ENCODE measurements around the gene AP2A2. TPM values are rescaled to one million over a fixed set of nuclear protein-coding genes. Genes with fewer than 3 reads are reported as not detected.

Gene AP2A2
- total RNA-seq, 1 experiment from 2014 or later, result 47.1 TPM

DNA sequence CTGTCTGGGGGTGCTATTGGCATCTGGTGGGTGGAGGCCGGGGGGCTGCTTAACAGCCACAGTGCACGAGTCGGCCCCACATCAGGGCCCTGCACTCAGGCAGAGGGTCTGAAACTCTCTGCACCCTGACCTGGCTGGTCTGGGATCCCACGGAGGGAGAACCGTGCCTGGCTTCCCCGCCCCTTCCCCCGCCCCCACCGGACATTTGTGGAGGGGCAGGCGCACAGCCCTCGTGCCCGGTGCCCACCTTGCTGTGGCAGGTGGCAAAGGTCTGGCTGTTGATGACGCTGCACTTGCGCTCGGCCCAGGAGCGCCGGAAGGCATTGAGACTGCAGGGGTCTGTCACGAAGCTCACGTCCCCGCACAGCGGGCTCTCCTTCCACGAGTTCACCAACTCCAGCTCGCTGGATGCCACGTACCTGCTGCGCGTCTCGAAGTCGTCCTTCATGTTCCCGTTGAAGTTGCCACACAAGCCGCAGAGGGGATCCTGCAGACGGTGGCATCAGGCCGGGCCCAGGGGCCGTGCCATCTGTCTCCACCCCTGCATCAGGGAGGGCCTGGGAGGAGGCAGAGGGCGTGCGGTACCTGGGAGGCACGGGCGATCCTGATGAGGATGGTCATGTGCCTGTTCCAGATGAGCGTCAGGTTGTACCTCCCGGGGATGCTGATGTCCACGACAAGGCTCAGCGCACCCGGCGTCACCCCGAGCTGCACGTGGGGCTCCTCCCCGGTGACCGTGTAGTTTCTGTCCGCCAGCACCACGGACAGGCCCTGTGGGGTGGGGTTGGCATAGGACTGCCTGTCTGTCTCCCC is 99.1 kb downstream of the AP2A2 start:
- POLR2A ChIA-PET, result no interaction called here
- H3K4me3 Mint-ChIP-seq, result no peak overlapping the region
- H3K9me3 Mint-ChIP-seq, result no peaks in the 10 kb centered on the region
- TF ChIP-seq RORB (CRISPR knock-in tag; IDR thresholded peaks at IDR 0.05) (no peak), ZBTB21 (CRISPR knock-in tag; IDR thresholded peaks at IDR 0.05; ENCODE audit: borderline replicate concordance) (no peak), ZNF232 (CRISPR knock-in tag; IDR thresholded peaks at IDR 0.05) (no peak), PRRX2 (CRISPR knock-in tag; IDR thresholded peaks at IDR 0.05) (no peak), MYBL2 (CRISPR knock-in tag; IDR thresholded peaks at IDR 0.05) (no peak), ESRRA (CRISPR knock-in tag; IDR thresholded peaks at IDR 0.05; ENCODE audit: borderline replicate concordance) (no peak), ZNF281 (CRISPR knock-in tag; IDR thresholded peaks at IDR 0.05) (no peak), TEAD4 (CRISPR knock-in tag; IDR thresholded peaks at IDR 0.05) (no peak), ETV6 (CRISPR knock-in tag; IDR thresholded peaks at IDR 0.05) (no peak), JAZF1 (CRISPR knock-in tag; IDR thresholded peaks at IDR 0.05) (no peak)
- TF ChIP-seq, protein P1, sequence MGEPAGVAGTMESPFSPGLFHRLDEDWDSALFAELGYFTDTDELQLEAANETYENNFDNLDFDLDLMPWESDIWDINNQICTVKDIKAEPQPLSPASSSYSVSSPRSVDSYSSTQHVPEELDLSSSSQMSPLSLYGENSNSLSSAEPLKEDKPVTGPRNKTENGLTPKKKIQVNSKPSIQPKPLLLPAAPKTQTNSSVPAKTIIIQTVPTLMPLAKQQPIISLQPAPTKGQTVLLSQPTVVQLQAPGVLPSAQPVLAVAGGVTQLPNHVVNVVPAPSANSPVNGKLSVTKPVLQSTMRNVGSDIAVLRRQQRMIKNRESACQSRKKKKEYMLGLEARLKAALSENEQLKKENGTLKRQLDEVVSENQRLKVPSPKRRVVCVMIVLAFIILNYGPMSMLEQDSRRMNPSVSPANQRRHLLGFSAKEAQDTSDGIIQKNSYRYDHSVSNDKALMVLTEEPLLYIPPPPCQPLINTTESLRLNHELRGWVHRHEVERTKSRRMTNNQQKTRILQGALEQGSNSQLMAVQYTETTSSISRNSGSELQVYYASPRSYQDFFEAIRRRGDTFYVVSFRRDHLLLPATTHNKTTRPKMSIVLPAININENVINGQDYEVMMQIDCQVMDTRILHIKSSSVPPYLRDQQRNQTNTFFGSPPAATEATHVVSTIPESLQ (CRISPR knock-in tag; IDR thresholded peaks at IDR 0.05), result no peak
- TF ChIP-seq, protein P2, sequence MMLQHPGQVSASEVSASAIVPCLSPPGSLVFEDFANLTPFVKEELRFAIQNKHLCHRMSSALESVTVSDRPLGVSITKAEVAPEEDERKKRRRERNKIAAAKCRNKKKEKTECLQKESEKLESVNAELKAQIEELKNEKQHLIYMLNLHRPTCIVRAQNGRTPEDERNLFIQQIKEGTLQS (CRISPR knock-in tag; conservative IDR thresholded peaks at IDR 0.05), result no peak
- H3K27ac Mint-ChIP-seq, result no peak overlapping the region
- no peaks in the 10 kb centered on the region for H3K36me3 Mint-ChIP-seq
- ATAC-seq, result no peak
- no peak for DNase-seq (ENCODE audit: low spot score)
- no peaks in the 10 kb centered on the region for H3K4me1 Mint-ChIP-seq
- no peaks in the 10 kb centered on the region for H3K27me3 Mint-ChIP-seq (ENCODE audit: low read depth)
- CTCF ChIA-PET, result no interaction called here

- POLR2A ChIA-PET, result no interaction called here
These were observed 99.9 kb downstream of the AP2A2 start for GRCh38 chr11:1025410-1026162.

DNA sequence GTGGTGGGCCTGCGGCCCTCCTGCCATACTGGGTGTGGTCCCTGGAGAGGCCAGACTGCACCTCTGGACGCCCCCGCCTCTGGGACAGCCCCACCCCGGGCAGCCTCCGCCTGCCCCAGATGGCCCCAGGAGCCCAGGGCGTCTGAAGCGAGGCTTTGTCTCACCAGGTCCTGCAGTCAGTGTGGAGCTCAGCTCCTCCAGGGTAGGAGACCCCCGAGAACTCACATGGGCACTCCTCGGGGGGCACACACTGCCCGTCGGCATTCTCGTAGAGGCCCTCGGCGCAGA is 100.4 kb downstream of the AP2A2 start:
- Mint-ChIP-seq H3K36me3 (no peaks in the 10 kb centered on the region), H3K9me3 (no peaks in the 10 kb centered on the region), H3K4me1 (no peaks in the 10 kb centered on the region), H3K27ac (no peak overlapping the region), H3K4me3 (no peak overlapping the region), H3K27me3 (ENCODE audit: low read depth) (no peaks in the 10 kb centered on the region)
- ChIA-PET POLR2A (no interaction called here), CTCF (no interaction called here)
- no peak for DNase-seq (ENCODE audit: low spot score)
- no peak for ATAC-seq
- TF ChIP-seq ERG (CRISPR knock-in tag; IDR thresholded peaks at IDR 0.05) (no peak), FOXP4 (CRISPR knock-in tag; IDR thresholded peaks at IDR 0.05) (no peak), GRHL2 (CRISPR knock-in tag; IDR thresholded peaks at IDR 0.05; ENCODE audit: insufficient replicate concordance, severe bottlenecking) (no peak), FOXJ3 (CRISPR knock-in tag; IDR thresholded peaks at IDR 0.05; ENCODE audit: borderline replicate concordance) (no peak), ESRRA (CRISPR knock-in tag; IDR thresholded peaks at IDR 0.05; ENCODE audit: borderline replicate concordance) (no peak)
- TF ChIP-seq, protein P3, sequence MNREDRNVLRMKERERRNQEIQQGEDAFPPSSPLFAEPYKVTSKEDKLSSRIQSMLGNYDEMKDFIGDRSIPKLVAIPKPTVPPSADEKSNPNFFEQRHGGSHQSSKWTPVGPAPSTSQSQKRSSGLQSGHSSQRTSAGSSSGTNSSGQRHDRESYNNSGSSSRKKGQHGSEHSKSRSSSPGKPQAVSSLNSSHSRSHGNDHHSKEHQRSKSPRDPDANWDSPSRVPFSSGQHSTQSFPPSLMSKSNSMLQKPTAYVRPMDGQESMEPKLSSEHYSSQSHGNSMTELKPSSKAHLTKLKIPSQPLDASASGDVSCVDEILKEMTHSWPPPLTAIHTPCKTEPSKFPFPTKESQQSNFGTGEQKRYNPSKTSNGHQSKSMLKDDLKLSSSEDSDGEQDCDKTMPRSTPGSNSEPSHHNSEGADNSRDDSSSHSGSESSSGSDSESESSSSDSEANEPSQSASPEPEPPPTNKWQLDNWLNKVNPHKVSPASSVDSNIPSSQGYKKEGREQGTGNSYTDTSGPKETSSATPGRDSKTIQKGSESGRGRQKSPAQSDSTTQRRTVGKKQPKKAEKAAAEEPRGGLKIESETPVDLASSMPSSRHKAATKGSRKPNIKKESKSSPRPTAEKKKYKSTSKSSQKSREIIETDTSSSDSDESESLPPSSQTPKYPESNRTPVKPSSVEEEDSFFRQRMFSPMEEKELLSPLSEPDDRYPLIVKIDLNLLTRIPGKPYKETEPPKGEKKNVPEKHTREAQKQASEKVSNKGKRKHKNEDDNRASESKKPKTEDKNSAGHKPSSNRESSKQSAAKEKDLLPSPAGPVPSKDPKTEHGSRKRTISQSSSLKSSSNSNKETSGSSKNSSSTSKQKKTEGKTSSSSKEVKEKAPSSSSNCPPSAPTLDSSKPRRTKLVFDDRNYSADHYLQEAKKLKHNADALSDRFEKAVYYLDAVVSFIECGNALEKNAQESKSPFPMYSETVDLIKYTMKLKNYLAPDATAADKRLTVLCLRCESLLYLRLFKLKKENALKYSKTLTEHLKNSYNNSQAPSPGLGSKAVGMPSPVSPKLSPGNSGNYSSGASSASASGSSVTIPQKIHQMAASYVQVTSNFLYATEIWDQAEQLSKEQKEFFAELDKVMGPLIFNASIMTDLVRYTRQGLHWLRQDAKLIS (CRISPR knock-in tag; IDR thresholded peaks at IDR 0.05; ENCODE audit: borderline replicate concordance), result no peak

More at GRCh38 chr11:1025410-1026162, 99.9 kb downstream of the AP2A2 start:
- ATAC-seq, result no peak
- H3K9me3 Mint-ChIP-seq, result no peaks in the 10 kb centered on the region
- H3K27me3 Mint-ChIP-seq (ENCODE audit: low read depth), result no peaks in the 10 kb centered on the region
- H3K36me3 Mint-ChIP-seq, result no peaks in the 10 kb centered on the region
- H3K4me1 Mint-ChIP-seq, result no peaks in the 10 kb centered on the region
- CTCF ChIA-PET, result no interaction called here
- DNase-seq (ENCODE audit: low spot score), result no peak
- TF ChIP-seq JUN (CRISPR knock-in tag; IDR thresholded peaks at IDR 0.05), result no peak
- TF ChIP-seq ZNF138 (CRISPR knock-in tag; conservative IDR thresholded peaks at IDR 0.05), result no peak
- no peak overlapping the region for H3K4me3 Mint-ChIP-seq
- no peak overlapping the region for H3K27ac Mint-ChIP-seq

Data from WTC11 (cell line).